HepG2 (cell line): ENCODE measurements around the gene PELO. TPM values are rescaled to one million over a fixed set of nuclear protein-coding genes. Genes with fewer than 3 reads are reported as not detected.
A peak's percentile ranks its signal among the peaks of the same experiment; 100 is the strongest.

Source experiments
- HMGA1 ChIP-seq: sonication (generic); formaldehyde crosslinking; conservative IDR thresholded peaks from 2 replicates; pipeline ENCODE4 v1.4.0; 2020; ENCODE audit warnings: missing genetic modification reagents
- MAFK ChIP-seq, 2 experiments: IDR thresholded peaks in 1 of 2; conservative IDR thresholded peaks in 1 of 2; 2 replicates each; pipeline ENCODE4 v1.6.1; 2011; ENCODE audit warnings: improper control_type of control experiment in 2 of 2, low read length in 2 of 2
- RFX3 ChIP-seq: IDR thresholded peaks from 2 replicates; pipeline ENCODE4 v1.6.1; 2016; ENCODE audit warnings: missing biosample characterization, missing genetic modification reagents
- SATB2 ChIP-seq: sonication (generic); formaldehyde crosslinking; IDR thresholded peaks from 2 replicates; pipeline ENCODE4 v1.5.0; 2020; ENCODE audit warnings: missing genetic modification reagents
- SMAD3 ChIP-seq: sonication (generic); formaldehyde crosslinking; IDR thresholded peaks from 2 replicates; pipeline ENCODE4 v1.4.0; 2020; ENCODE audit warnings: missing genetic modification reagents
- TCF7 ChIP-seq: sonication (generic); IDR thresholded peaks from 2 replicates; pipeline ENCODE4 v1.6.1; 2016; ENCODE audit warnings: antibody characterized with exemption, low read depth
- ZFP41 ChIP-seq: sonication (generic); formaldehyde crosslinking; IDR thresholded peaks from 2 replicates; pipeline ENCODE4 v1.4.0; 2020; ENCODE audit warnings: mild to moderate bottlenecking, missing genetic modification reagents, borderline replicate concordance
- ZNF234 ChIP-seq: sonication (generic); formaldehyde crosslinking; conservative IDR thresholded peaks from 2 replicates; pipeline ENCODE4 v1.5.1; 2020; ENCODE audit warnings: mild to moderate bottlenecking, missing genetic modification reagents
- ZNF484 ChIP-seq: sonication (generic); formaldehyde crosslinking; IDR thresholded peaks from 2 replicates; pipeline ENCODE4 v1.5.1; 2020; ENCODE audit warnings: mild to moderate bottlenecking, low read depth, missing genetic modification reagents, borderline replicate concordance
- ZNF619 ChIP-seq: sonication (generic); formaldehyde crosslinking; IDR thresholded peaks from 2 replicates; pipeline ENCODE4 v1.4.0; 2020; ENCODE audit warnings: mild to moderate bottlenecking, missing genetic modification reagents
- ZNF709 ChIP-seq: sonication (generic); formaldehyde crosslinking; IDR thresholded peaks from 2 replicates; pipeline ENCODE4 v1.5.0; 2020; ENCODE audit warnings: mild to moderate bottlenecking, missing genetic modification reagents
- ZNF773 ChIP-seq: sonication (generic); formaldehyde crosslinking; IDR thresholded peaks from 2 replicates; pipeline ENCODE4 v1.4.0; 2020; ENCODE audit warnings: missing genetic modification reagents, borderline replicate concordance
- polyA plus RNA-seq, 8 experiments: library from polyadenylated mRNA; depleted of rRNA in 3 of 8; stranded (reverse) in 7 of 8; unstranded in 1 of 8; fragments of >200 nt; fragmentation: Illumina TruSeq in 4 of 8; extraction: Trizol in 4 of 8; gene quantifications; 2 replicates each; pipeline versions ENCODE4 v1.2.1 to v1.2.3, GENCODE V29; 2011 to 2016; ENCODE audit warnings: low read depth in 4 of 8, missing spikeins in 1 of 8, mixed read lengths in 1 of 8; ENCODE audit not compliant: insufficient read depth in 1 of 8
- total RNA-seq, 5 experiments: library from RNA; depleted of rRNA; stranded (reverse); fragments of >200 nt; fragmentation: Illumina TruSeq; extraction: Trizol; gene quantifications; 2 replicates each; pipeline ENCODE4 v1.2.3, GENCODE V29; 2016; ENCODE audit warnings: low read depth in 1 of 5
- TF ChIP-seq, protein P1 (sequence below): IDR thresholded peaks from 2 replicates; pipeline ENCODE4 v1.6.1; 2012; ENCODE audit warnings: low read depth, low read length, improper control_type of control experiment
- TF ChIP-seq, protein P2 (sequence below): sonication (generic); formaldehyde crosslinking; IDR thresholded peaks from 2 replicates; pipeline ENCODE4 v1.8.1; 2023; ENCODE audit warnings: mild to moderate bottlenecking, missing genetic modification reagents
- TF ChIP-seq, protein P3 (sequence below): sonication (generic); formaldehyde crosslinking; IDR thresholded peaks from 2 replicates; pipeline ENCODE4 v1.4.0; 2020; ENCODE audit warnings: missing genetic modification reagents; ENCODE audit errors: not compliant biosample characterization
- TF ChIP-seq, protein P4 (sequence below): sonication (generic); formaldehyde crosslinking; IDR thresholded peaks from 2 replicates; pipeline ENCODE4 v1.5.0; 2020; ENCODE audit warnings: mild to moderate bottlenecking, missing genetic modification reagents, moderate library complexity
- TF ChIP-seq, protein P5 (sequence below): sonication (generic); formaldehyde crosslinking; IDR thresholded peaks from 2 replicates; pipeline ENCODE4 v1.4.0; 2020; ENCODE audit warnings: mild to moderate bottlenecking, missing genetic modification reagents
- TF ChIP-seq, protein P6 (sequence below): IDR thresholded peaks from 2 replicates; pipeline ENCODE4 v1.4.0; 2020; ENCODE audit warnings: mild to moderate bottlenecking, missing genetic modification reagents

The PELO gene
- total and polyA plus RNA-seq, 2 of the 13 experiments (the other 11 are each of a cell fraction or from before 2014, with no cell fraction given): 19.0 to 23.9 TPM

DNA sequence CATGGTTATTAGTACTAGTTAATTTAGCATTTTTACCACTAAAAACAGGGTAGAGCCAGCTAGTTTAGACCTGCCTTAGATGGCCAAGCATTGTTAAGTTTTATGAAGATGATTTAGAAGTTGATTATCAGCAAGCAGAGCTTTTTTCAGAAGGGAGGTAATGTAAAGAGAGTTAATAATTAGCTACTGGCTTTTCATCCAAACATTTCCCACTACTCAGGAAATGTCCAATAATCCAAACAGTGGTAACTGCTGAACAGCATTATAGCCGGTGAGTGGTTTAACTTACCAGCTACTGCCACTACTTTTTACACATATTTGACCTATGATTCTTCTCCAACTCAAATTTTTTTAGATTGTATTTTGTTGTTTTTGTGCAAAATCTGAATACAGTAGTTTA is 1.7 kb downstream of the PELO start (continued):
- TF ChIP-seq, protein P1, sequence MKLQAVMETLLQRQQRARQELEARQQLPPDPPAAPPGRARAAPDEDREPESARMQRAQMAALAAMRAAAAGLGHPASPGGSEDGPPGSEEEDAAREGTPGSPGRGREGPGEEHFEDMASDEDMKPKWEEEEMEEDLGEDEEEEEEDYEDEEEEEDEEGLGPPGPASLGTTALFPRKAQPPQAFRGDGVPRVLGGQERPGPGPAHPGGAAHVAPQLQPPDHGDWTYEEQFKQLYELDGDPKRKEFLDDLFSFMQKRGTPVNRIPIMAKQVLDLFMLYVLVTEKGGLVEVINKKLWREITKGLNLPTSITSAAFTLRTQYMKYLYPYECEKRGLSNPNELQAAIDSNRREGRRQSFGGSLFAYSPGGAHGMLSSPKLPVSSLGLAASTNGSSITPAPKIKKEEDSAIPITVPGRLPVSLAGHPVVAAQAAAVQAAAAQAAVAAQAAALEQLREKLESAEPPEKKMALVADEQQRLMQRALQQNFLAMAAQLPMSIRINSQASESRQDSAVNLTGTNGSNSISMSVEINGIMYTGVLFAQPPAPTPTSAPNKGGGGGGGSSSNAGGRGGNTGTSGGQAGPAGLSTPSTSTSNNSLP: peak; percentile 20; the same call in 1 of the 2 replicates
- TF ChIP-seq, protein P2, sequence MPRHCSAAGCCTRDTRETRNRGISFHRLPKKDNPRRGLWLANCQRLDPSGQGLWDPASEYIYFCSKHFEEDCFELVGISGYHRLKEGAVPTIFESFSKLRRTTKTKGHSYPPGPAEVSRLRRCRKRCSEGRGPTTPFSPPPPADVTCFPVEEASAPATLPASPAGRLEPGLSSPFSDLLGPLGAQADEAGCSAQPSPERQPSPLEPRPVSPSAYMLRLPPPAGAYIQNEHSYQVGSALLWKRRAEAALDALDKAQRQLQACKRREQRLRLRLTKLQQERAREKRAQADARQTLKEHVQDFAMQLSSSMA: no peak
- TF ChIP-seq TCF7 (no peak), ZNF234 (CRISPR knock-in tag) (no peak), ZFP41 (CRISPR knock-in tag) (no peak), ZNF484 (CRISPR knock-in tag) (no peak), HMGA1 (CRISPR knock-in tag) (no peak), ZNF773 (no peak), ZNF709 (CRISPR knock-in tag) (no peak), ZNF619 (CRISPR knock-in tag) (no peak), SATB2 (no peak), MAFK (conservative IDR thresholded peaks at IDR 0.05 in 1 of 2, IDR thresholded peaks at IDR 0.05 in 1 of 2; ENCODE audit: low read length in 2 of 2) (peak in 1 of 2 experiments; percentile 35; a peak in 1 of 4 replicates), RFX3 (CRISPR knock-in tag) (no peak), SMAD3 (CRISPR knock-in tag) (no peak)
- TF ChIP-seq, protein P3, sequence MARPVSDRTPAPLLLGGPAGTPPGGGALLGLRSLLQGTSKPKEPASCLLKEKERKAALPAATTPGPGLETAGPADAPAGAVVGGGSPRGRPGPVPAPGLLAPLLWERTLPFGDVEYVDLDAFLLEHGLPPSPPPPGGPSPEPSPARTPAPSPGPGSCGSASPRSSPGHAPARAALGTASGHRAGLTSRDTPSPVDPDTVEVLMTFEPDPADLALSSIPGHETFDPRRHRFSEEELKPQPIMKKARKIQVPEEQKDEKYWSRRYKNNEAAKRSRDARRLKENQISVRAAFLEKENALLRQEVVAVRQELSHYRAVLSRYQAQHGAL (CRISPR knock-in tag): no peak
- TF ChIP-seq, protein P4, sequence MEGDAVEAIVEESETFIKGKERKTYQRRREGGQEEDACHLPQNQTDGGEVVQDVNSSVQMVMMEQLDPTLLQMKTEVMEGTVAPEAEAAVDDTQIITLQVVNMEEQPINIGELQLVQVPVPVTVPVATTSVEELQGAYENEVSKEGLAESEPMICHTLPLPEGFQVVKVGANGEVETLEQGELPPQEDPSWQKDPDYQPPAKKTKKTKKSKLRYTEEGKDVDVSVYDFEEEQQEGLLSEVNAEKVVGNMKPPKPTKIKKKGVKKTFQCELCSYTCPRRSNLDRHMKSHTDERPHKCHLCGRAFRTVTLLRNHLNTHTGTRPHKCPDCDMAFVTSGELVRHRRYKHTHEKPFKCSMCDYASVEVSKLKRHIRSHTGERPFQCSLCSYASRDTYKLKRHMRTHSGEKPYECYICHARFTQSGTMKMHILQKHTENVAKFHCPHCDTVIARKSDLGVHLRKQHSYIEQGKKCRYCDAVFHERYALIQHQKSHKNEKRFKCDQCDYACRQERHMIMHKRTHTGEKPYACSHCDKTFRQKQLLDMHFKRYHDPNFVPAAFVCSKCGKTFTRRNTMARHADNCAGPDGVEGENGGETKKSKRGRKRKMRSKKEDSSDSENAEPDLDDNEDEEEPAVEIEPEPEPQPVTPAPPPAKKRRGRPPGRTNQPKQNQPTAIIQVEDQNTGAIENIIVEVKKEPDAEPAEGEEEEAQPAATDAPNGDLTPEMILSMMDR (CRISPR knock-in tag): no peak
- TF ChIP-seq, protein P5, sequence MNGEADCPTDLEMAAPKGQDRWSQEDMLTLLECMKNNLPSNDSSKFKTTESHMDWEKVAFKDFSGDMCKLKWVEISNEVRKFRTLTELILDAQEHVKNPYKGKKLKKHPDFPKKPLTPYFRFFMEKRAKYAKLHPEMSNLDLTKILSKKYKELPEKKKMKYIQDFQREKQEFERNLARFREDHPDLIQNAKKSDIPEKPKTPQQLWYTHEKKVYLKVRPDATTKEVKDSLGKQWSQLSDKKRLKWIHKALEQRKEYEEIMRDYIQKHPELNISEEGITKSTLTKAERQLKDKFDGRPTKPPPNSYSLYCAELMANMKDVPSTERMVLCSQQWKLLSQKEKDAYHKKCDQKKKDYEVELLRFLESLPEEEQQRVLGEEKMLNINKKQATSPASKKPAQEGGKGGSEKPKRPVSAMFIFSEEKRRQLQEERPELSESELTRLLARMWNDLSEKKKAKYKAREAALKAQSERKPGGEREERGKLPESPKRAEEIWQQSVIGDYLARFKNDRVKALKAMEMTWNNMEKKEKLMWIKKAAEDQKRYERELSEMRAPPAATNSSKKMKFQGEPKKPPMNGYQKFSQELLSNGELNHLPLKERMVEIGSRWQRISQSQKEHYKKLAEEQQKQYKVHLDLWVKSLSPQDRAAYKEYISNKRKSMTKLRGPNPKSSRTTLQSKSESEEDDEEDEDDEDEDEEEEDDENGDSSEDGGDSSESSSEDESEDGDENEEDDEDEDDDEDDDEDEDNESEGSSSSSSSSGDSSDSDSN: no peak
- TF ChIP-seq, protein P6, sequence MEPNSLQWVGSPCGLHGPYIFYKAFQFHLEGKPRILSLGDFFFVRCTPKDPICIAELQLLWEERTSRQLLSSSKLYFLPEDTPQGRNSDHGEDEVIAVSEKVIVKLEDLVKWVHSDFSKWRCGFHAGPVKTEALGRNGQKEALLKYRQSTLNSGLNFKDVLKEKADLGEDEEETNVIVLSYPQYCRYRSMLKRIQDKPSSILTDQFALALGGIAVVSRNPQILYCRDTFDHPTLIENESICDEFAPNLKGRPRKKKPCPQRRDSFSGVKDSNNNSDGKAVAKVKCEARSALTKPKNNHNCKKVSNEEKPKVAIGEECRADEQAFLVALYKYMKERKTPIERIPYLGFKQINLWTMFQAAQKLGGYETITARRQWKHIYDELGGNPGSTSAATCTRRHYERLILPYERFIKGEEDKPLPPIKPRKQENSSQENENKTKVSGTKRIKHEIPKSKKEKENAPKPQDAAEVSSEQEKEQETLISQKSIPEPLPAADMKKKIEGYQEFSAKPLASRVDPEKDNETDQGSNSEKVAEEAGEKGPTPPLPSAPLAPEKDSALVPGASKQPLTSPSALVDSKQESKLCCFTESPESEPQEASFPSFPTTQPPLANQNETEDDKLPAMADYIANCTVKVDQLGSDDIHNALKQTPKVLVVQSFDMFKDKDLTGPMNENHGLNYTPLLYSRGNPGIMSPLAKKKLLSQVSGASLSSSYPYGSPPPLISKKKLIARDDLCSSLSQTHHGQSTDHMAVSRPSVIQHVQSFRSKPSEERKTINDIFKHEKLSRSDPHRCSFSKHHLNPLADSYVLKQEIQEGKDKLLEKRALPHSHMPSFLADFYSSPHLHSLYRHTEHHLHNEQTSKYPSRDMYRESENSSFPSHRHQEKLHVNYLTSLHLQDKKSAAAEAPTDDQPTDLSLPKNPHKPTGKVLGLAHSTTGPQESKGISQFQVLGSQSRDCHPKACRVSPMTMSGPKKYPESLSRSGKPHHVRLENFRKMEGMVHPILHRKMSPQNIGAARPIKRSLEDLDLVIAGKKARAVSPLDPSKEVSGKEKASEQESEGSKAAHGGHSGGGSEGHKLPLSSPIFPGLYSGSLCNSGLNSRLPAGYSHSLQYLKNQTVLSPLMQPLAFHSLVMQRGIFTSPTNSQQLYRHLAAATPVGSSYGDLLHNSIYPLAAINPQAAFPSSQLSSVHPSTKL (CRISPR knock-in tag): 0 out of 2 replicates have a peak, but pooled peaks have one; percentile 24
